ENCODE measurements around the gene DGKA. TPM values are rescaled to one million over a fixed set of nuclear protein-coding genes. Genes with fewer than 3 reads are reported as not detected.

DGKA gene
- total RNA-seq, 1 experiment from 2014 or later: 27.2 TPM

GRCh38 chr12:55937981-55938380 is 7.0 kb downstream of the DGKA start:
- DNase-seq (peak; percentile 44), ATAC-seq (no peak)
- Histone ChIP-seq H3K36me3 (ENCODE audit: low read depth, low read length) (0 out of 2 replicates have a peak, but pooled peaks cover 6% of the 10 kb centered on the region), H3F3A (ENCODE audit: low read length, unreplicated experiment) (no peaks in the 10 kb centered on the region), H2AFZ (ENCODE audit: low read length) (no peak overlapping the region), H4K20me1 (ENCODE audit: low read length) (no peaks in the 10 kb centered on the region), H3K27me3 (ENCODE audit: low read length) (no peaks in the 10 kb centered on the region), H3K9ac (ENCODE audit: low read length) (no peak overlapping the region), H3K79me2 (ENCODE audit: low read length) (no peaks in the 10 kb centered on the region), H3K27ac (ENCODE audit: low read length) (no peak overlapping the region), H3K9me2 (replicated peaks; ENCODE audit: low read length) (no peaks in the 10 kb centered on the region), H3K4me3 (ENCODE audit: low read length) (no peak overlapping the region), H3K9me3 (ENCODE audit: low read length) (no peaks in the 10 kb centered on the region), H3K4me1 (ENCODE audit: insufficient read depth, low read length) (peaks cover 31% of the 10 kb centered on the region), H3K4me2 (ENCODE audit: low read length) (no peak overlapping the region)
- no TSS peak for BruUV-seq (replicated peaks)
- ChIA-PET CTCF (no interaction called here), POLR2A (ENCODE audit: unreplicated experiment) (no interaction called here)
- TF ChIP-seq EZH2phosphoT487 (IDR thresholded peaks at IDR 0.05; ENCODE audit: borderline replicate concordance, low read length) (no peak), EZH2 (IDR thresholded peaks at IDR 0.05; ENCODE audit: low read length, unreplicated experiment) (no peak)
- TF ChIP-seq, protein P1, sequence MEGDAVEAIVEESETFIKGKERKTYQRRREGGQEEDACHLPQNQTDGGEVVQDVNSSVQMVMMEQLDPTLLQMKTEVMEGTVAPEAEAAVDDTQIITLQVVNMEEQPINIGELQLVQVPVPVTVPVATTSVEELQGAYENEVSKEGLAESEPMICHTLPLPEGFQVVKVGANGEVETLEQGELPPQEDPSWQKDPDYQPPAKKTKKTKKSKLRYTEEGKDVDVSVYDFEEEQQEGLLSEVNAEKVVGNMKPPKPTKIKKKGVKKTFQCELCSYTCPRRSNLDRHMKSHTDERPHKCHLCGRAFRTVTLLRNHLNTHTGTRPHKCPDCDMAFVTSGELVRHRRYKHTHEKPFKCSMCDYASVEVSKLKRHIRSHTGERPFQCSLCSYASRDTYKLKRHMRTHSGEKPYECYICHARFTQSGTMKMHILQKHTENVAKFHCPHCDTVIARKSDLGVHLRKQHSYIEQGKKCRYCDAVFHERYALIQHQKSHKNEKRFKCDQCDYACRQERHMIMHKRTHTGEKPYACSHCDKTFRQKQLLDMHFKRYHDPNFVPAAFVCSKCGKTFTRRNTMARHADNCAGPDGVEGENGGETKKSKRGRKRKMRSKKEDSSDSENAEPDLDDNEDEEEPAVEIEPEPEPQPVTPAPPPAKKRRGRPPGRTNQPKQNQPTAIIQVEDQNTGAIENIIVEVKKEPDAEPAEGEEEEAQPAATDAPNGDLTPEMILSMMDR (conservative IDR thresholded peaks at IDR 0.05; ENCODE audit: low read depth, low read length): no peak
- intact Hi-C loops (cut with micrococcal nuclease): no loop called here

- H3K4me1 ChIP-seq (ENCODE audit: insufficient read depth, low read length): peaks cover 22% of the 10 kb centered on the region
- H3K9ac ChIP-seq (ENCODE audit: low read length): no peak overlapping the region
- no peaks in the 10 kb centered on the region for H4K20me1 ChIP-seq (ENCODE audit: low read length)
- H3K27ac ChIP-seq (ENCODE audit: low read length): no peak overlapping the region
- no peaks in the 10 kb centered on the region for H3F3A ChIP-seq (ENCODE audit: low read length, unreplicated experiment)
- no peaks in the 10 kb centered on the region for H3K9me2 ChIP-seq (replicated peaks; ENCODE audit: low read length)
- DNase-seq (no peak), ATAC-seq (no peak)
- no peaks in the 10 kb centered on the region for H3K79me2 ChIP-seq (ENCODE audit: low read length)
- no peaks in the 10 kb centered on the region for H3K9me3 ChIP-seq (ENCODE audit: low read length)
- H3K36me3 ChIP-seq (ENCODE audit: low read depth, low read length): 0 out of 2 replicates have a peak, but pooled peaks cover 6% of the 10 kb centered on the region
- no peak overlapping the region for H3K4me3 ChIP-seq (ENCODE audit: low read length)
- intact Hi-C loops (cut with micrococcal nuclease): no loop called here
- H3K27me3 ChIP-seq (ENCODE audit: low read length): no peaks in the 10 kb centered on the region
- no TSS peak for BruUV-seq (replicated peaks)
- ChIA-PET CTCF (interaction anchor here (0.7 to 1.9 kb wide), 4 partner anchors 9 to 201 kb away, joined by 4 to 28 read pairs (median 8); partner anchors contain the start of genes ORMDL2 and SARNP), POLR2A (ENCODE audit: unreplicated experiment) (no interaction called here)
- no peak overlapping the region for H2AFZ ChIP-seq (ENCODE audit: low read length)
- no peak overlapping the region for H3K4me2 ChIP-seq (ENCODE audit: low read length)
- TF ChIP-seq EZH2 (IDR thresholded peaks at IDR 0.05; ENCODE audit: low read length, unreplicated experiment): no peak
Observed at GRCh38 chr12:55938826-55939501, 8.0 kb downstream of the DGKA start.

GRCh38 chr12:55940065-55940732 is 9.2 kb downstream of the DGKA start:
- H3K9me2 ChIP-seq (replicated peaks; ENCODE audit: low read length): no peaks in the 10 kb centered on the region
- H3K79me2 ChIP-seq (ENCODE audit: low read length): no peaks in the 10 kb centered on the region
- H3K4me2 ChIP-seq (ENCODE audit: low read length): peak overlapping the region; percentile 73
- intact Hi-C loops (cut with micrococcal nuclease): loop anchor here (1.0 kb wide), 1 partner anchor 10 kb away; no protein-coding TSS in a partner anchor
- H3K4me1 ChIP-seq (ENCODE audit: insufficient read depth, low read length): peaks cover 21% of the 10 kb centered on the region
- TF ChIP-seq, protein P1 (conservative IDR thresholded peaks at IDR 0.05; ENCODE audit: low read depth, low read length): peak; percentile 95
- TF ChIP-seq EZH2 (IDR thresholded peaks at IDR 0.05; ENCODE audit: low read length, unreplicated experiment): no peak
- H3K9me3 ChIP-seq (ENCODE audit: low read length): no peaks in the 10 kb centered on the region
- ATAC-seq (peak; percentile 96), DNase-seq (peak; percentile 91)
- H3K27ac ChIP-seq (ENCODE audit: low read length): 0 out of 2 replicates have a peak overlapping the region, but pooled peaks have one; percentile 2
- peak overlapping the region; percentile 79 for H2AFZ ChIP-seq (ENCODE audit: low read length)
- POLR2A ChIA-PET (ENCODE audit: unreplicated experiment): interaction anchor here (0.6 kb wide), 1 partner anchor 359 kb away, joined by 3 read pairs; no protein-coding TSS in a partner anchor
- 0 out of 2 replicates have a peak, but pooled peaks cover 6% of the 10 kb centered on the region for H3K36me3 ChIP-seq (ENCODE audit: low read depth, low read length)
- H3K4me3 ChIP-seq (ENCODE audit: low read length): peak overlapping the region; percentile 37; the same call in 1 of the 2 replicates
- H3K9ac ChIP-seq (ENCODE audit: low read length): no peak overlapping the region
- H3F3A ChIP-seq (ENCODE audit: low read length, unreplicated experiment): no peaks in the 10 kb centered on the region
- no peaks in the 10 kb centered on the region for H3K27me3 ChIP-seq (ENCODE audit: low read length)
- CTCF ChIA-PET: interaction anchor here (0.5 to 1.9 kb wide), 7 partner anchors 9 to 202 kb away, joined by 3 to 28 read pairs (median 8); partner anchors contain the start of genes ORMDL2 and SARNP
- H4K20me1 ChIP-seq (ENCODE audit: low read length): no peaks in the 10 kb centered on the region
- BruUV-seq (replicated peaks): no TSS peak

Measured in PC-3 (cell line).